Right cardiac atrium (tissue), 5 donors: ENCODE results near the gene GATAD1. TPM values are rescaled to one million over a fixed set of nuclear protein-coding genes. Genes with fewer than 3 reads are reported as not detected.
"Not testable (repeated sequence)": the region's sequence is repeated elsewhere in the genome, so short reads cannot be mapped to it uniquely, and the experiment has no call there.

Experiments
- ATAC-seq, 2 donors: fragments of 200-7000 bp; cut with Tn5 transposase; one replicate each; pipeline versions ENCODE4 v1.8.0 to v1.9.1; 2020; ENCODE audit warnings: moderate library complexity in 2 of 2, mild to moderate bottlenecking in 1 of 2
- DNase-seq, 3 donors: peaks; one replicate each; pipeline ENCODE4 v3.0.0-alpha.2; 2020
- H3K27ac ChIP-seq: one replicate; pipeline ENCODE4 v1.5.1; 2013; ENCODE audit warnings: mild to moderate bottlenecking, low read length, control low read depth, moderate library complexity
- H3K27me3 ChIP-seq: one replicate; pipeline ENCODE4 v1.6.1; 2013; ENCODE audit not compliant: control insufficient read depth, insufficient read depth
- H3K4me1 ChIP-seq: one replicate; pipeline ENCODE4 v1.6.1; 2013; ENCODE audit warnings: low read length; ENCODE audit not compliant: control insufficient read depth, insufficient read depth
- H3K4me3 ChIP-seq: one replicate; pipeline ENCODE4 v1.5.1; 2013; ENCODE audit warnings: low read length, control low read depth
- H3K9me3 ChIP-seq: one replicate; pipeline ENCODE4 v1.6.1; 2013; ENCODE audit warnings: low read length; ENCODE audit not compliant: control insufficient read depth
- WGBS: extraction: QIAGEN DNeasy Blood & Tissue Kit; methylation state at CpG from one replicate; pipeline ENCODE4 v1.1.7; 2013; 5-methylcytosine and 5-hydroxymethylcytosine counted together
- intact Hi-C, 4 donors: fragments of 100-400 bp; cut with DNase I; formaldehyde crosslinking; loops; one replicate each; pipeline versions ENCODE4 v1.11.0 to v1.14.0; 2022 to 2023
- long read RNA-seq, 4 donors: library from polyadenylated mRNA; unstranded; transcript quantifications; one replicate each; pipeline ENCODE4 v2.0.0, GENCODE V29; 2020 to 2021
- polyA plus RNA-seq: library from polyadenylated mRNA; stranded (reverse); fragments of 200-250 nt; gene quantifications from one replicate; pipeline ENCODE4 v1.2.3, GENCODE V29; 2013
- total RNA-seq, 4 donors: library from RNA; stranded (reverse); fragmentation: NEBNext Ultra II Directional; extraction: Animal tissue kit (Norgen Biotek cat#: 25700); gene quantifications; one replicate each; pipeline ENCODE4 v1.2.1, GENCODE V29; 2021
- donor health status: healthy with polysubstance abuse.
- donor health status: DM: no; HTN: yes; CAD: no.
- donor health status: DM: no; HTN: no; CAD: no.
- donor health status: DM: no; HTN: yes; CAD: no; lungs with severe emphysema.
- donor health status: DM: yes; HTN: yes; CAD: no.

GATAD1 gene
- total RNA-seq = 10 to 100 TPM; 18.0 to 21.5 (median 18.2) TPM
- 15.5 TPM for polyA plus RNA-seq
- long read RNA-seq, donor 1, transcript GATAD1-201 (5 exons, 3,962 nt) = major isoform, 15 of 24 reads
- long read RNA-seq, donor 1, partial matches to known transcripts = 4 of 24 reads
- long read RNA-seq, donor 1, other reads (novel, unspliced or antisense) = 4 of 24 reads
- long read RNA-seq, donor 2, transcript GATAD1-201 (5 exons, 3,962 nt) = major isoform, 8 of 12 reads
- long read RNA-seq, donor 2, partial matches to known transcripts = 0 of 12 reads
- long read RNA-seq, donor 2, other reads (novel, unspliced or antisense) = 2 of 12 reads
- long read RNA-seq, donor 3, partial matches to known transcripts = 5 of 11 reads
- long read RNA-seq, donor 3, other reads (novel, unspliced or antisense) = 2 of 11 reads
- long read RNA-seq, donor 4, transcript GATAD1-201 (5 exons, 3,962 nt) = major isoform, 11 of 13 reads
- long read RNA-seq, donor 4, partial matches to known transcripts = 1 of 13 reads
- long read RNA-seq, donor 4, other reads (novel, unspliced or antisense) = 1 of 13 reads

GRCh38 chr7:92447345-92448204 lies at the start of gene GATAD1:
TSS of gene GATAD1 (plus strand) at chr7:92447482. CDS start at chr7:92447730, 248 bp downstream.
- Histone ChIP-seq H3K27ac (peak within 1 kb of the TSS; percentile 92), H3K27me3 (no peaks in the 10 kb centered on the region), H3K4me3 (peak within 1 kb of the TSS; percentile 80), H3K4me1 (no peaks in the 10 kb centered on the region), H3K9me3 (no peaks in the 10 kb centered on the region)
- WGBS = under 1% methylated on average over 87 of the region's 87 CpGs
- ATAC-seq (peak; percentile 99), DNase-seq (peak; percentile 93 to 97 (median 96))
- intact Hi-C loops = loop anchor here in 1 of 4 donors (5.0 kb wide), 1 partner anchor 615 kb away; no protein-coding TSS in a partner anchor

- no peaks in the 10 kb centered on the region for H3K9me3 ChIP-seq
- no peak overlapping the region for H3K27ac ChIP-seq
- H3K27me3 ChIP-seq = no peaks in the 10 kb centered on the region
- no peak overlapping the region for H3K4me3 ChIP-seq
- intact Hi-C loops = no loop called here
- WGBS = 94% methylated on average over 6 of the region's 6 CpGs
- DNase-seq = no peak
- H3K4me1 ChIP-seq = no peaks in the 10 kb centered on the region
- ATAC-seq = no peak
These were observed 49.7 kb upstream of the GATAD1 start for GRCh38 chr7:92397542-92397941.

- H3K27me3 ChIP-seq = no peaks in the 10 kb centered on the region
- intact Hi-C loops = no loop called here
- no peak overlapping the region for H3K27ac ChIP-seq
- WGBS = 94% methylated on average over 2 of the region's 2 CpGs
- DNase-seq (no peak), ATAC-seq (no peak)
- H3K9me3 ChIP-seq = no peaks in the 10 kb centered on the region
- H3K4me3 ChIP-seq = no peak overlapping the region
- no peaks in the 10 kb centered on the region for H3K4me1 ChIP-seq
These were observed 47.3 kb upstream of the GATAD1 start for GRCh38 chr7:92400013-92400412.

- Histone ChIP-seq H3K27me3 (no peaks in the 10 kb centered on the region), H3K4me1 (no peaks in the 10 kb centered on the region), H3K4me3 (no peak overlapping the region), H3K27ac (no peak overlapping the region), H3K9me3 (no peaks in the 10 kb centered on the region)
- DNase-seq (no peak), ATAC-seq (no peak)
- intact Hi-C loops = no loop called here
- 61% methylated on average over 4 of the region's 4 CpGs for WGBS
These were observed 44.1 kb upstream of the GATAD1 start for GRCh38 chr7:92402920-92403759.

- 88% methylated on average over 6 of the region's 6 CpGs for WGBS
- ATAC-seq = no peak
- no peaks in the 10 kb centered on the region for H3K27me3 ChIP-seq
- H3K9me3 ChIP-seq = no peaks in the 10 kb centered on the region
- DNase-seq = no peak
- H3K4me1 ChIP-seq = no peaks in the 10 kb centered on the region
- no peak overlapping the region for H3K4me3 ChIP-seq
- no peak overlapping the region for H3K27ac ChIP-seq
- intact Hi-C loops = no loop called here
These were observed 43.6 kb upstream of the GATAD1 start for GRCh38 chr7:92403760-92404074.

GRCh38 chr7:92404170-92404614 lies 43.1 kb upstream of the GATAD1 start:
- H3K27me3 ChIP-seq = no peaks in the 10 kb centered on the region
- WGBS = 73% methylated on average over 6 of the region's 6 CpGs
- intact Hi-C loops = no loop called here
- no peaks in the 10 kb centered on the region for H3K9me3 ChIP-seq
- H3K4me3 ChIP-seq = no peak overlapping the region
- H3K27ac ChIP-seq = no peak overlapping the region
- H3K4me1 ChIP-seq = no peaks in the 10 kb centered on the region
- DNase-seq = no peak
- ATAC-seq = no peak

GRCh38 chr7:92409357-92409756 lies 37.9 kb upstream of the GATAD1 start:
- H3K4me1 ChIP-seq = no peaks in the 10 kb centered on the region
- intact Hi-C loops = no loop called here
- no peak overlapping the region for H3K27ac ChIP-seq
- H3K27me3 ChIP-seq = no peaks in the 10 kb centered on the region
- no peak for ATAC-seq
- no peak for DNase-seq
- no peaks in the 10 kb centered on the region for H3K9me3 ChIP-seq
- WGBS = 100% methylated on average over 1 of the region's 1 CpG
- no peak overlapping the region for H3K4me3 ChIP-seq

- DNase-seq, H3K9me3 ChIP-seq, H3K4me3 ChIP-seq, H3K27me3 ChIP-seq, ATAC-seq, intact Hi-C loops, H3K4me1 ChIP-seq, H3K27ac ChIP-seq: not testable (repeated sequence)
- WGBS = 91% methylated on average over 6 of the region's 6 CpGs
These were observed 37.1 kb upstream of the GATAD1 start for GRCh38 chr7:92410162-92410561.

GRCh38 chr7:92412745-92413144 lies 34.5 kb upstream of the GATAD1 start:
- 82% methylated on average over 11 of the region's 11 CpGs for WGBS
- intact Hi-C loops = no loop called here
- no peak overlapping the region for H3K27ac ChIP-seq

GRCh38 chr7:92413550-92413949 lies 33.7 kb upstream of the GATAD1 start:
- intact Hi-C loops = no loop called here
- no peaks in the 10 kb centered on the region for H3K9me3 ChIP-seq
- H3K27me3 ChIP-seq = no peaks in the 10 kb centered on the region
- 66% methylated on average over 5 of the region's 5 CpGs for WGBS
- H3K4me1 ChIP-seq = no peaks in the 10 kb centered on the region
- no peak overlapping the region for H3K27ac ChIP-seq
- DNase-seq (no peak), ATAC-seq (no peak)
- H3K4me3 ChIP-seq = no peak overlapping the region

More at GRCh38 chr7:92412745-92413144, 34.5 kb upstream of the GATAD1 start:
- no peaks in the 10 kb centered on the region for H3K9me3 ChIP-seq
- no peak for DNase-seq
- H3K27me3 ChIP-seq = no peaks in the 10 kb centered on the region
- no peak for ATAC-seq
- H3K4me3 ChIP-seq = no peak overlapping the region
- H3K4me1 ChIP-seq = no peaks in the 10 kb centered on the region
